Activated T-cell treated with anti-CD3 and anti-CD28 coated beads for 48 hours (primary cell): ENCODE data around the gene FHIP2A.
"Not testable (repeated sequence)": the region's sequence is repeated elsewhere in the genome, so short reads cannot be mapped to it uniquely, and the experiment has no call there.

Source experiments
- DNase-seq: peaks from one replicate; pipeline ENCODE4 v3.0.0-alpha.2; 2020; ENCODE audit warnings: low read depth

Gene FHIP2A

GRCh38 chr10:114819322-114819721 lies 2.3 kb upstream of the FHIP2A start:
- DNase-seq = no peak

GRCh38 chr10:114821915-114822443 lies 399 bp downstream of the FHIP2A start:
- peak; percentile 43 for DNase-seq

GRCh38 chr10:114822444-114823076 lies 980 bp downstream of the FHIP2A start:
- no peak for DNase-seq

- no peak for DNase-seq
These were observed 1.5 kb downstream of the FHIP2A start for GRCh38 chr10:114823077-114823463.

- DNase-seq = no peak
These were observed 2.8 kb downstream of the FHIP2A start for GRCh38 chr10:114824391-114824790.

- no peak for DNase-seq
These were observed 4.1 kb downstream of the FHIP2A start for GRCh38 chr10:114825513-114826253.

GRCh38 chr10:114829160-114829909 lies 7.8 kb downstream of the FHIP2A start:
- no peak for DNase-seq

GRCh38 chr10:114831186-114831867 lies 9.7 kb downstream of the FHIP2A start:
- no peak for DNase-seq

GRCh38 chr10:114837690-114838089 lies 16.1 kb downstream of the FHIP2A start:
- no peak for DNase-seq

GRCh38 chr10:114839901-114840300 lies 18.3 kb downstream of the FHIP2A start:
- DNase-seq = no peak

GRCh38 chr10:114845978-114846693 lies 24.6 kb downstream of the FHIP2A start:
- DNase-seq = no peak

- not testable (repeated sequence) for DNase-seq
These were observed 25.9 kb downstream of the FHIP2A start for GRCh38 chr10:114847517-114847916.

- no peak for DNase-seq
These were observed 28.1 kb downstream of the FHIP2A start for GRCh38 chr10:114849674-114850073.

- no peak for DNase-seq
These were observed 28.5 kb downstream of the FHIP2A start for GRCh38 chr10:114850126-114850525.

GRCh38 chr10:114851336-114851735 lies 29.8 kb downstream of the FHIP2A start:
- no peak for DNase-seq

GRCh38 chr10:114852197-114852596 lies 30.6 kb downstream of the FHIP2A start:
- no peak for DNase-seq

GRCh38 chr10:114854906-114855305 lies 33.3 kb downstream of the FHIP2A start:
- no peak for DNase-seq

- no peak for DNase-seq
These were observed 34.4 kb downstream of the FHIP2A start for GRCh38 chr10:114855776-114856543.

GRCh38 chr10:114856544-114857287 lies 35.1 kb downstream of the FHIP2A start:
- no peak for DNase-seq

- not testable (repeated sequence) for DNase-seq
These were observed 35.6 kb downstream of the FHIP2A start for GRCh38 chr10:114857288-114857565.
